Memory B cell (primary cell): ENCODE results near the gene MAN1C1.

Source experiments
- ATAC-seq: fragments of 150-1000 bp; cut with Tn5 transposase; 2 replicates; pipeline ENCODE4 v1.10.0; 2021; ENCODE audit warnings: low read depth, mild to moderate bottlenecking, moderate library complexity
- DNase-seq, 2 donors: peaks; one replicate each; pipeline ENCODE4 v3.0.0; 2022; ENCODE audit warnings: low spot score in 2 of 2
- H3K27ac Mint-ChIP-seq: one replicate; pipeline ENCODE4 v1.8.0; 2022; ENCODE audit warnings: mild to moderate bottlenecking, moderate library complexity, mixed read lengths
- H3K27me3 Mint-ChIP-seq: one replicate; pipeline ENCODE4 v1.8.0; 2022; ENCODE audit warnings: mixed read lengths
- H3K36me3 Mint-ChIP-seq: one replicate; pipeline ENCODE4 v1.8.0; 2022; ENCODE audit warnings: mild to moderate bottlenecking, mixed read lengths
- H3K4me1 Mint-ChIP-seq: one replicate; pipeline ENCODE4 v1.8.0; 2022; ENCODE audit warnings: mixed read lengths
- H3K4me3 Mint-ChIP-seq: one replicate; pipeline ENCODE4 v1.8.0; 2022; ENCODE audit warnings: mild to moderate bottlenecking, moderate library complexity, mixed read lengths
- H3K9me3 Mint-ChIP-seq: one replicate; pipeline ENCODE4 v1.8.0; 2022; ENCODE audit warnings: mixed read lengths

The MAN1C1 gene

DNA sequence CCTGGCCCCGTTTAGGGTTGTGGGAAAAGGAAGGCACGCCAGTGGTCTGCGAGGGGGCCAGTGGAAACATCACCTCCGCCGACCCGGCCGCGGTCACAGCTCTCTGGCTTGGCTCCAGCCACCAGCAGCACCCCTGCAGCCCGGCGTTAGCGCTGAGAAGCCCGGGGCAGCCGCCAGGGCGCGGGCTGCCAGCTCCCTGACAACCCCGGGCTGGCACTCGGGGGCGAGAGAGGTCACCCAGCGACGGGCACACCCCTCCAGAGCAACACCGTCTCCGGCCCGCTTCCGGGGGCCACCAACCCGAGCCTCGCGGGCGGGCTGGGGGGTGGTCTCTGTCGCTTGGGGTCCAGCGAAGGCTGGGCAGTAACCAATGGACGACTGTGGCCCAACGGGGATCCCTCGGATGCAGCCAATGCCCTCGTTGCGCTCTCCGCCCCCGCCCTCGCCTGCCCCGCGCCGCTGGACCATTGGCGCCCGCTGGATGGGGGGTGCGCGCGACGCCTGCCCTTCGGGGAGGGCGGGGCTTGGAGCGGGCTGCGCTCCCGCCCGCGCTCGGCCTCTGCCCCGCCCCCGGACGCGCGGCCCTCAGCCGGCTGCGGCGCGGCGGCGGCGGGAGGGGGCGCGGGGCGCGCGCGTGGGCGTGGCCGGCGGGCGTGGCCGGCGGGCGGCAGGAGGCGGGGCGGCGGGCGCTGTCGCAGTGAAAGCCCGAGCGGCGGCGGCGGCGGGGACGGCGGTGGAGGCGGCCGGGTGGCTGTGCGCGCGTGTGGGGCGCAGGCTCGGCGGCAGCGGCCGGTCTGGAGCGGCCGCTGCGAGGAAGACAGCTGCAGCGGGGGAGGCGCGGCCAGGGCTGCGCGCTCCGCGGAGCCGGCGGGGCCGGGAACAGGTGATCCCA lies at the start of gene MAN1C1:
MAN1C1 (plus strand) TSS at position 697 of the 892 bp plus-strand sequence. CDS start 1,007 bp downstream, outside the sequence.
- Mint-ChIP-seq H3K27me3 (peaks cover 28% of the 10 kb centered on the region), H3K27ac (no peak within 1 kb of the TSS)
- peak; percentile 83 for ATAC-seq

DNA sequence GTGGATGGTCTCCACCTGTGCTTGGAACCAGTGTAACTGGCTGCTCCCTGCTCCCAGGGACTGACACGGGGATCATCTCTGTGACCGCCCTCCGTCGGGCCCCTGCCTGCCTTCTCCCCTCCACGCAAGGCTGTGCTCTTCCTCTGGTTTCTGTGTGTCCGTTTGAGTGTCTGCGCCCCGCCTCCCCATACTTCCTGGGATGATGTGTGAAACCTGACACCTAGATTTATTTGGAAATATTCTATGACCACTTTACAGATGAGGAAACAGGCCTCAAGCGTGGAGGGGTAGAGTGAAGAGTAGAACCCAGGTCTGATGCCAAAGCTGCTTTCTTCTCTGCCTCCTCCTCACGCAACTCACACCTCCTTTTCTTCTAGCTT lies 48.9 kb upstream of the MAN1C1 start:
- no peak for ATAC-seq

More for the DNA sequence above, at the start of gene MAN1C1:
- Mint-ChIP-seq H3K4me3 (peak within 1 kb of the TSS; percentile 75), H3K36me3 (no peaks in the 10 kb centered on the region), H3K4me1 (peaks cover 33% of the 10 kb centered on the region), H3K9me3 (no peaks in the 10 kb centered on the region)
- DNase-seq, result peak; percentile 78 to 85

DNA sequence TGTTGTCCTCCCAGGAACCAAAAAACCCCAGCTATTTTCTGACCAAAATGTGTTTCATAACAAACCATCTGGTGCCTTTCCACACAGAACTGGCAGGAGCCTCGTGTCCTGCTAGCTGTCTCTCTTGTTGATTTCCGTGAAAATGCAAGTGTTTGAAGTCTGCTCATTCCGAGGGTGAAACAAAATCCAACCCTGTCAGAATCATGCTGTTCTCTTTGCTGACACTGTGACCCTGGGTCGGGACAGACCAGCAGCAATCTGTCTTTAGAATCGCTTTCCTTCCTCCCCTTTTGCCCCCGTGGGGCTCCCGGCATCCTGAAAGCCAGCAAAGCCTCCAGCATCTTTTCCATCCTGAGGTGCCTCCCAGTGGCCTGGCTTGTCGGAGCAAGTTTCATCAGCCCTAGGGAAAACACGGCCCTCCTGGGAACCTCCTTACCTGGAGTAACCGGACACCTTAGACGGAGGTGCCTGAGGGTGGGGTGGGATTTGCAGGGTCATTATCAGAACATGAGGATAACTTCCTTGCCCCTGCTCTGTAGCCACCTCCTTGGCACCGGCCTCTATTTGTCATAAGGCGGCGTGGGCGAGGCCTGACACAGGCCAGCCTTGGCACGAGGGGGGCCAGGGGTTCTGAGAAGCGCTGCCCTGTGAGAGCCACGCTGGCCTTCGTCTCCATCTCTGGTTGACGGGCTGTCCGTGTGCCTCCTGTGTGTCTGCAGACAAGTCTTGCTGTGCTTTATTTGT lies 48.3 kb upstream of the MAN1C1 start:
- H3K4me1 Mint-ChIP-seq, result peaks cover 3% of the 10 kb centered on the region
- H3K27me3 Mint-ChIP-seq, result peaks cover 3% of the 10 kb centered on the region
- DNase-seq, result no peak
- no peak for ATAC-seq
- no peaks in the 10 kb centered on the region for H3K36me3 Mint-ChIP-seq
- no peak overlapping the region for H3K27ac Mint-ChIP-seq
- no peaks in the 10 kb centered on the region for H3K9me3 Mint-ChIP-seq
- H3K4me3 Mint-ChIP-seq, result no peak overlapping the region

More for the DNA sequence above, 48.9 kb upstream of the MAN1C1 start:
- peaks cover 3% of the 10 kb centered on the region for H3K4me1 Mint-ChIP-seq
- no peaks in the 10 kb centered on the region for H3K36me3 Mint-ChIP-seq
- H3K27ac Mint-ChIP-seq, result no peak overlapping the region
- H3K27me3 Mint-ChIP-seq, result no peaks in the 10 kb centered on the region
- no peak for DNase-seq
- H3K4me3 Mint-ChIP-seq, result no peak overlapping the region
- no peaks in the 10 kb centered on the region for H3K9me3 Mint-ChIP-seq

DNA sequence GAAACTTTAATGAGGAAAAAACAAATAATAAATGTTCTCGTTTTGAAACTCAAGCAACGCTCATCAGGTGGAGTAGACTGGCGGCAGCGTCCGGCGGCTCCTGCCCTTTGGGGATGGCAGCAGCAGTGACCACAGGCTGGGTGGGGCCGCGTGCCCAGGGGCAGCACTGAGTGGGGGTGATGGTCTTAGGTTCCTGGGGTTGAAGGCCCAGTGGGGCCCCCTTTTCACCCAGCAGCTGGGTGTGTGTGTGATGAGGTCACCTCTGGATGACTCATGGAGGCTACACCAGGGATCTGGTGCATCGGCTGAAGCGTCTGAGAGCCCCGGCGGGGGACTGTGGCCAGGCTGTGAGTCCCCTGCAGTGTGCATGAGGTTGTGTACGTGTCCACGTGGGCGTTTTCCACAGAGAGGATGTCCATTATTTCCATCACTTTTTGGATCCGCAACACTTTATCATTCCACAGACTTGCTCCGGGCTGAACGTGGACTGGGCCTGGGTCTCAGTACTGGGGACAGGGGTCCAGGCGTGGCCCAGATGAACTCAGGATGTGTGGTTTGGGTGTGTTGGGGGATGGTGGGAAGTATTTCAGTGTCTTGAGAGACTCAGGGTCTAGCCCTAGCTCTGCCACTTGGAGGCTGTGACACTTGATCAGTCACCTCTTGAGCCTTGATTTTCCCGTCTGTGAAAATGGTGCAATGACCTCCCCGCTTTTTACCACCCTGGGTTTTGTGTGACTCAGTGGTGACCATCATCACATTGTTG lies 47.6 kb upstream of the MAN1C1 start:
- H3K27ac Mint-ChIP-seq, result no peak overlapping the region
- H3K4me1 Mint-ChIP-seq, result peaks cover 3% of the 10 kb centered on the region
- H3K36me3 Mint-ChIP-seq, result no peaks in the 10 kb centered on the region
- no peaks in the 10 kb centered on the region for H3K9me3 Mint-ChIP-seq
- ATAC-seq (no peak), DNase-seq (no peak)
- peaks cover 3% of the 10 kb centered on the region for H3K27me3 Mint-ChIP-seq
- no peak overlapping the region for H3K4me3 Mint-ChIP-seq

DNA sequence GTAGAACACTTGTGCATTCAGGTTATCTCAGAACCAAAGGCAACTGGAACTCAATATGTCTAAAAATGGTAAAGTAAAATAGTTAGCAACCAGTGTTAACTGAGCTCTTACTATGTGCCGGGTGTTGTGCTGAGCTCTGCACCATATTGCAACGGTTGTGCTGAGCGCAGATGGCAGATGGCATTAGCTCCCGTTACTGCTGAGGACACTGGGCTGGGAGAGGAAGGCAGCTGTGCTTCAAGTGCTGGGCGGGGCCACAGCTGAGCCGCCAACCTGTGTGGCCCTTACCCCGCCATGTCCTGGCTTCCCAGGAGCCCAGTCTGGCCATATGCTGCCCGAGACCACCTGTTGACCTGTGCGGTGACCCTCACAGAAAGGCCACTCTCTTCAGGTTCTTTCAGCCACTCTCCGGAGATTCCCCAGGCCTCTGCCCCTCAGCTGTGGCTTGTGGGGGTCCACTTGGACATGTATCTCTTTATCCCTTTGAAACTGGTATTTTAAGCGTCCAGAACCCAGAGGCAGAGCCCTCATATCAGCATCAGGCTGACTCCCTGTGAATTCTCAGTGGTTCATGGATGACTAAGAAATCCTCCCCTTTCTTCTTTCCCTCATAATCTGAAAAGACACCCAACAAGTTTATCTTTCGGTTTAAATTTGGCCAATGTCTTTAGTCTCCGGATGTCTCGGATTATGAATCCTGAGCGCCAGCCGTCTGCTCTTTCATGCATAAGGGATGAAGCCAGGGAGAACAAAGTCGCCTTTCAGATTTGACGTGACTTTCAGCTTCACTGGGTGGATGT lies 46.8 kb upstream of the MAN1C1 start:
- Mint-ChIP-seq H3K4me3 (no peak overlapping the region), H3K4me1 (peaks cover 3% of the 10 kb centered on the region), H3K27ac (no peak overlapping the region), H3K36me3 (no peaks in the 10 kb centered on the region), H3K27me3 (peaks cover 3% of the 10 kb centered on the region), H3K9me3 (no peaks in the 10 kb centered on the region)
- DNase-seq, result no peak
- no peak for ATAC-seq

DNA sequence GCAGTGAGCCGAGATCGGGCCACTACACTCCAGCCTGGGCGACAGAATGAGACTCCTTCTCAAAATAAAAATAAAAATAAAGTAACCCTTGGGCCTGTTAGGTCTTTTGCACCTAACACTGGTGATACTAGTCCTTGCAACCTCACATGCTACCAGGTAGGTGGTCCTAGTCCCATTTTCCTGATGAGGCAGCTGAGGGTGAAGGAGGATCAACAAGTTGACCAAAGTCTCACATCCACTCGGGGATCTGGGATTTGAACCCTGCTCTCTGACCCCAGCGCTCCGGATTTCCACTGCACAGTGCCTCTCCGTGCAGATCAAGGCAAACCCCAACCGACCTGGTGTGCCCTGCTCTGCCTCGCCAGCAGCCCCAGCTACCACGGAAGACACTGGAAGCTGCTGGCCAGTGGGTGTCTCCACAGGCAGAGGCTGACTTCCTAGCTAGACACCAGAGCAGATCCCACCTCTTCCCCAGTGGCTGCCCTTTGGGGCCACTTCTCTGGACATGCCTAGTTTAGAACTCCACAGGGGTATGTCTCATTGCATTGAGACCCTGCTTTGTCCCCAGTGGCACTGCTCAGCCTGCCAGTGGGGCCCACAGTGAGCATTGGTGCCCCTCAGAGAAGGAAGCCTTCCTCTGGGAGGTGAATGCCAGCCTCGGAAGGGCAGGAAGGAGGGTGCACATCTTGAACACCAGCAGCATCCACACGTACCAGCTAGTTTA lies 45.6 kb upstream of the MAN1C1 start:
- DNase-seq, result no peak
- H3K4me1 Mint-ChIP-seq, result peaks cover 3% of the 10 kb centered on the region
- no peaks in the 10 kb centered on the region for H3K36me3 Mint-ChIP-seq
- H3K27me3 Mint-ChIP-seq, result peaks cover 3% of the 10 kb centered on the region
- H3K27ac Mint-ChIP-seq, result no peak overlapping the region
- H3K9me3 Mint-ChIP-seq, result no peaks in the 10 kb centered on the region
- ATAC-seq, result no peak
- H3K4me3 Mint-ChIP-seq, result no peak overlapping the region

DNA sequence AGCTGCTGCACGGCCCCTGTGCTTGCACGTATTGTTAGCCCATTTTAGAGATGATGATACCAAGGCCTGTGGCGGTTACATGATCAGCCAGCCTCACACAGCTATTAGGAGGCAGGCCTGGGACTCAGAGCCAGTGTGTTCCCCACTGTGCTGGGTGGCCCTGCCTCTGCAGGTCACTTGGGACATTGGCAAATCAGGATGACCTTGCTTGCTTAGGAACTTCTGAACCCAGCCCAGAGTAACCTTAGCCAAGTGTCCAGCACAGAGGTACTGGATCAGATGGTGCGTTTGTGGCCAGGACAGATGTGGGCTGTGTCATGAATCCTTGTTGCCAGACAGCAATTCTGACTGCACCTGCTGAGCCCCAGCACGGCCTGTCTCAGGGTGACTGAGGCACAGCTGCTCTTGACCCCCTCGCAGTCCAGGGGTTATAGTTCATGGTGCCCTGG lies 45.0 kb upstream of the MAN1C1 start:
- Mint-ChIP-seq H3K9me3 (no peaks in the 10 kb centered on the region), H3K27ac (no peak overlapping the region), H3K4me1 (peaks cover 3% of the 10 kb centered on the region), H3K27me3 (peaks cover 3% of the 10 kb centered on the region), H3K4me3 (no peak overlapping the region), H3K36me3 (no peaks in the 10 kb centered on the region)
- DNase-seq (no peak), ATAC-seq (no peak)

DNA sequence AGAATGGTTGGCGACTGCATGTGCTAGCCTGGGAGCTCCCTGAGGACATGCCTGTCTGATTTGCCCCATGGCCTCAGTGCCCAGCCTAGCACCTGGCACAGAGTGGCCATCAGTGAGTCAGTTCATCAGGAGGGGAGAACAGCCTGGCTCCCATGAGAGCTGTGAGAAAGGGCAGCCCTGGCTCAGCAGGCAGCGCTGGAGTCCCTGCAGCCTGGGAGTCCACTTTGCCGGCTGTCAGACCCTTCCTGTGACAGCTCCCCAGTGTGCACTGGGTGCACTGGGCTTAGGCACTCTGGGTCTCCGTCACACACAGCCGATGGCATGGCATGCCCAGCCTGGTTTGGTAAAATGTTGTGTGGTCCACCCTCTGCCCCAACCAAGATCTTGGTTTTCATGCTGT lies 44.5 kb upstream of the MAN1C1 start:
- no peak for DNase-seq
- ATAC-seq, result no peak
- peaks cover 3% of the 10 kb centered on the region for H3K4me1 Mint-ChIP-seq
- no peak overlapping the region for H3K27ac Mint-ChIP-seq
- H3K36me3 Mint-ChIP-seq, result no peaks in the 10 kb centered on the region
- H3K9me3 Mint-ChIP-seq, result no peaks in the 10 kb centered on the region
- peaks cover 3% of the 10 kb centered on the region for H3K27me3 Mint-ChIP-seq
- no peak overlapping the region for H3K4me3 Mint-ChIP-seq

DNA sequence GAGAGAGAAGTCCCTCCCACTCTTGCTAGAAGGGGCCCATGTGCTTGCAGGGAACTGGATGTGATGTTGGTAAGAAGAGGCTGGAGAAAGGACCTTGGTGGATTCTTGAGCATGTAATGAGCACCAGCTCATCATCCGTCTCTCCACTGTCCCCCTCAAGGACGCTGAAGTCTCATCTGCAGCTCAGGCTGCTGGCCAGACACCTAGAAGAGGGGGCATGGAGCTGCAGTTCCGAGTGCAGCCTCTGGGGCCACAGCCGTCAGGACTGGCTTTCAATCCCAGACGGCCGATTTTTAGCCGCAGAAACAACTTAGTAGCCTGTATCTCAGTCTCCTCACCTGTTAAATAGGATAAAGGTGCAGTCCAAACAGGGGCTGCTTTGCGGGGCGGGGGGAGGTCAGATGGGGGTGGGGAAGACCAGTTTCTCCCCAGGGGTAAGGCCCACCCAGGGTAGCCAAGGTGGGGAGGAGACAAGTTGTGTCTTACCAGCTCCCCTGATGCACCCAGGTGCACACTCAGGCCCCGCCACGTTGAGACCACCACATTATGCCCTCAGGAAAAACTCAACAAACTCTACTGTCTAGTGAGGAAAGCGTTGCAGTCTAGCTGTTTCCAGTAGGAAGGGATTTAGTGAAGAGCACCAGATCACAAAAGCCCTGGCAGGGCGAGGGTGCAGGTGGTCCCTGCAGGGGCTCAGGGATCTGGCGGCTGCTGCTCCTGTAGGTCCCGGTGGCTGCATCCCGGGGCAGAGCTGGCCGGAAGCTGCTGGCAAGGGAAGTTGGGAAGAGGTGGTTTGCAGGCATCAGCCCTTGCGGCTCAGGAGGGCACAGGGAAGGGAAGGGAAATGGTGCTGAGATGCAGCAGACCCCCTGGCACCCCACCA lies 43.6 kb upstream of the MAN1C1 start:
- H3K4me3 Mint-ChIP-seq, result no peak overlapping the region
- H3K9me3 Mint-ChIP-seq, result no peaks in the 10 kb centered on the region
- no peak overlapping the region for H3K27ac Mint-ChIP-seq
- DNase-seq (peak; percentile 26 to 50), ATAC-seq (peak; percentile 76)
- peaks cover 3% of the 10 kb centered on the region for H3K4me1 Mint-ChIP-seq
- H3K27me3 Mint-ChIP-seq, result peaks cover 5% of the 10 kb centered on the region
- H3K36me3 Mint-ChIP-seq, result no peaks in the 10 kb centered on the region

DNA sequence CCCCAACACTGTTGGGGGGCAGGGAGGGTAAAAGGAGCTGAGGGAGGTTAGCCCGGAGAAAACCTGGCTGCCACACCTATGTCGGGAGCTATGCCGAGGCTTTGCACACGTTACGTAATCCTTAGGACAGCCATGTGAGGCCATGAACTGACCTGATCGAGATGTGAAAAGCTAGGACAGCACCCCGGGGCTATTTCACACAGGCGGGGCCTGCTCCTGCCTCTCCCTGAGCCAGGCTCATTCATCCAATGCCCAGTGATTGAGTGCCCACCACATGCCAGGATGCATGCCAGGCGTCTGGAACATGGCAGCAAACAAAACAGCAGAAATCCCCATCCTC lies 43.0 kb upstream of the MAN1C1 start:
- Mint-ChIP-seq H3K27ac (no peak overlapping the region), H3K27me3 (peaks cover 5% of the 10 kb centered on the region), H3K4me3 (no peak overlapping the region), H3K9me3 (no peaks in the 10 kb centered on the region), H3K4me1 (peaks cover 3% of the 10 kb centered on the region), H3K36me3 (no peaks in the 10 kb centered on the region)
- ATAC-seq, result no peak
- no peak for DNase-seq

DNA sequence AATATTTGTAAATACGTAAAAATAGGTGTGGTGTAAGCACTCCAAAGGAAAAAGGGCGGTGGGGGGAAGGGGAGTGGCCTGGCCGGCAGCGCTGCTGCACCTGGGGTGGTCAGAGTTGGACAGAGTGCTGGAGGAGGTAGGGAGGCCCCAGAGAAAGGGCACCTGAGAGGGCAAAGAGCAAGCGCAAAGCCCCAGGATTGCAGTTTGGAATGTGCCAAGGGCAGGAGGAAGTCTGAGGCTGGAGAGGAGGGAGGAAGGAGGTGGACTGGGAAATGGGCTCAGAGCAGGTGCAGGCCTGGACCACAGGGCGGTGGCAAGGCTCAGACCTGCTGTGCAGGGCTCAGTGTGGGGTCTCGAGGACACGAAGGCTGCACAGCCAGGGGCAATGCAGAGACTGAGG lies 42.6 kb upstream of the MAN1C1 start:
- H3K4me3 Mint-ChIP-seq, result no peak overlapping the region
- no peak overlapping the region for H3K27ac Mint-ChIP-seq
- H3K4me1 Mint-ChIP-seq, result peaks cover 3% of the 10 kb centered on the region
- no peaks in the 10 kb centered on the region for H3K9me3 Mint-ChIP-seq
- DNase-seq, result no peak
- no peaks in the 10 kb centered on the region for H3K36me3 Mint-ChIP-seq
- H3K27me3 Mint-ChIP-seq, result peaks cover 5% of the 10 kb centered on the region
- no peak for ATAC-seq

DNA sequence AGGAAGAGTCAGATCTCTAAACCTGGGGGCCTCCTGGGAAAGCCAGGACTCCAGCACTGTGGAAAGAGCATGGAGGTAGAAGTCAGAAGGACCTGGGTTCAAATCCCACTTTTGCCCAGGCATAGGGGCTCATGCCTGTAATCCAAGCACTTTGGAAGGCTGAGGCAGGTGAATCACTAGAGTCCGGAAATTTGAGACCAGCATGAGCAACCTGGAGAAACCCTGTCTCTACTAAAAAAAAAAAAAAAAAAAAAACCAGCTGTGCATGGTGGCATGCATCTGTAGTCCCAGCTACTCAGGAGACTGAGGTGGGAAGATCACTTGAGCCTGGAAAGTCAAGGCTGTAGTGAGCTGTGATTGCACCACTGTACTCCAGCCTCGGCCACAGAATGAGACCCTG lies 41.4 kb upstream of the MAN1C1 start:
- no peak overlapping the region for H3K4me3 Mint-ChIP-seq
- H3K27ac Mint-ChIP-seq, result no peak overlapping the region
- no peaks in the 10 kb centered on the region for H3K9me3 Mint-ChIP-seq
- H3K36me3 Mint-ChIP-seq, result no peaks in the 10 kb centered on the region
- peaks cover 5% of the 10 kb centered on the region for H3K27me3 Mint-ChIP-seq
- ATAC-seq, result no peak
- H3K4me1 Mint-ChIP-seq, result peaks cover 3% of the 10 kb centered on the region
- no peak for DNase-seq
